SW480 (cell line): ENCODE results near the gene CBFA2T2.
"Not testable (repeated sequence)": the region's sequence is repeated elsewhere in the genome, so short reads cannot be mapped to it uniquely, and the experiment has no call there.

Experiments used
- DNase-seq: peaks from one replicate; pipeline ENCODE4 v3.0.0-alpha.2; 2016; ENCODE audit warnings: low spot score

CBFA2T2 gene

DNA sequence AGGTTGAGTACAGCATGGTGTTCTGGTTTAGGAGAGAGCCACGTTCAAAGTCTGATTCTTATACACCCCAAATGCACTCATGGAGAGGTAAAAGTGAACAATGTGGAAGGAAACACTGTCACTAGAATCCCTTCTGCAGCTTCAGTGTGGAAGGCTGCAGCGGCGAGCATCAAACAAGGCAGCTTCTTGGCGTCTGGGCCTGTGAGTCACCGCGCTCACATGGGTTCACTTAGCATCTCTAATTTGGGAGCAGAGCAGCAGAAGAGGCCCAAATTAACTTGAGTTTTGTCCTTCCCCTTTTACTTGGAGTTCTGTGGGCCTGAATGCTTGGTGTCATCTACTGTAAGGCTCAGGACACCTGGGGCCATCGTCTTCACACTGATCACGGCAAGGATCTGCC is 207.2 kb downstream of the CBFA2T2 start:
- DNase-seq, result no peak

DNA sequence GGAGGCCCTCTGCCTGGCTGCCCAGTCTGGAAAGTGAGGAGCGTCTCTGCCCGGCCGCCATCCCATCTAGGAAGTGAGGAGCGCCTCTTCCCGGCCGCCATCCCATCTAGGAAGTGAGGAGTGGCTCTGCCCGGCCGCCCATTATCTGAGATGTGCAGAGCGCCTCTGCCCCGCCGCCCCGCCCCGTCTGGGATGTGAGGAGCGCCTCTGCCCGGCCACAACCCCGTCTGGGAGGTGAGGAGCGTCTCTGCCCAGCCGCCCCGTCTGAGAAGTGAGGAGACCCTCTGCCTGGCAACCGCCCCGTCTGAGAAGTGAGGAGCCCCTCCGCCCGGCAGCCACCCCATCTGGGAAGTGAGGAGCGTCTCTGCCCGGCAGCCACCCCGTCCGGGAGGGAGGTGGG is 209.1 kb downstream of the CBFA2T2 start:
- not testable (repeated sequence) for DNase-seq
